Stimulated activated naive CD4-positive, alpha-beta T cell (primary cell): ENCODE measurements around the gene DNAH11.
A peak's percentile ranks its signal among the peaks of the same experiment; 100 is the strongest.
"Not testable (repeated sequence)": the region's sequence is repeated elsewhere in the genome, so short reads cannot be mapped to it uniquely, and the experiment has no call there.

Experiments used
- DNase-seq, 6 experiments: peaks; one replicate each; lab custom pipeline; 2025; lab: John Stamatoyannopoulos, UW

Gene DNAH11

GRCh38 chr7:21777921-21778320 is 235.1 kb downstream of the DNAH11 start:
- DNase-seq, result no peak

DNA sequence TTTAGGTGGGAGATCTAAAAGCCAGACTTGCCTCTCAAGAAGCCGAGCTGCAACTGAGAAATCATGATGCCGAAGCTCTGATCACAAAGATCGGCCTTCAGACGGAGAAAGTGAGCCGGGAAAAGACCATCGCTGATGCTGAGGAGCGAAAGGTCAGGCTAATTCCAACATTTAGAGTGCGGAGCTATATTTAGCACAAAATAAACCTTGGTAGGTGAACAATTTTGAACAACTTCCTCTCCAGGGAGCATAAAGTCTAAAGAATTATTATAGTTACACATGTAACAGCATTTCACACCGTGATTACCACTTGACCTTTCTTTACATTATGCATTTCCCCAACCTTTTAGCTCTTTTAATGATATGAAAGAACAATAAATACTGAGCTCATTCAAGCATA is 236.1 kb downstream of the DNAH11 start:
- DNase-seq, result no peak

GRCh38 chr7:21782996-21783395 is 240.2 kb downstream of the DNAH11 start:
- DNase-seq, result no peak

- no peak for DNase-seq
Observed at GRCh38 chr7:21784989-21785388, 242.2 kb downstream of the DNAH11 start.

- no peak for DNase-seq
Observed at GRCh38 chr7:21805791-21806190, 263.0 kb downstream of the DNAH11 start.

- DNase-seq, result no peak
Observed at GRCh38 chr7:21806388-21806787, 263.5 kb downstream of the DNAH11 start.

DNA sequence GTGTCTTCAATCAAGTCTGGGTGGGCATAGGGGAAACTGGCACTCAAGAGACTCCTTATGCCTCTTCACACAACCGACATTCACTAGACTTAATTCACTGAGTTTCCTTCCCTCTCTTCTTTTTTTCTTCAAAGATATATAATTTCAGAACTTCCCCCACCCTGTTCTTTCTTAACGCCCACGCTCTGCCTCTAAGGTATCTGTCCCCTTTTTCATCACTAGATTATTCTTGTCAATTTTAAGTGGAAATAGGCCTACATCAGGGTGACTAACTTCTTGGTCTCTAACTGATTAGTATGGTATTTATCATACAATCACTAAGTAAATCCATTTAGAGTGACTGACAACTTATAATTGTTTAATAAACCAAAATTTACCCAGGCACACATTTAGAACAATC is 276.2 kb downstream of the DNAH11 start:
- DNase-seq, result no peak

- no peak for DNase-seq
Observed at GRCh38 chr7:21828841-21829240, 286.0 kb downstream of the DNAH11 start.

DNA sequence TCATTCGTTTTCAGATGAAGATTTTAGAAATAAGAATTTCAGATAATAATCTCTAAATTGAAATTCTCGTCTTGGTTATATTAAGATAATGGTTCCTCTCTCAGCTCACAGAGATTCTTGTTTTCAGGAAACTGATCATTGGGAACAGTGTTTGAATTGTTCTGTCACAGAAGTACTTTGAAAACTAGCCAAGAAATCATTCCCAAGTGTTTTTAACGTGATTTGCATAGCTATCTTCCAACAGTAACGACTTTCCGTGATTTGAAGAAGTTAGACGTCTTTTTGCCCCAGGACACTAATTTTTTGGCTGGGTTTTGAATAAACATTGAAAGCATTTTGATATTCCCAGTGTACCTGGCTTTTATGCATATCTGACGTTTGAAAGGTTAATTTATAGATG is 286.9 kb downstream of the DNAH11 start:
- DNase-seq, result no peak

DNA sequence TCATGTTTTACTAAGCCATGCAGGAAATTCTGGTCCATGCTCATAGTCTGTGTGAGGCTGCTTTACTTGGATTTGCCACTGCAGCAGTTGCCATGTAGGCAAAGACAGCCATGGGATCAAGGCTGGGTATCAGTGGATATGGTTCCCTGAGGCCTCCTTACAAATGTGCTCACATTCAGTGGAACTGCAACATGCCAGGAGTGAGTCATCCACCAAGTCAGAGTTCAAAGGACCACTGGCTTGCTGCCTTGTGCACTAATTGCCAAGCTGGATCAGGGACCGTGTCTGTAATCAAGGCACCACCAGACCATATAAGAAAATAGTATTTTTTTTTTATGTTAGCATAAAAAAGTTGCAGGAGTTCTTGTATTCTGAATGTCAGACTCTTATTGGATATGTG is 301.9 kb downstream of the DNAH11 start:
- no peak for DNase-seq

DNA sequence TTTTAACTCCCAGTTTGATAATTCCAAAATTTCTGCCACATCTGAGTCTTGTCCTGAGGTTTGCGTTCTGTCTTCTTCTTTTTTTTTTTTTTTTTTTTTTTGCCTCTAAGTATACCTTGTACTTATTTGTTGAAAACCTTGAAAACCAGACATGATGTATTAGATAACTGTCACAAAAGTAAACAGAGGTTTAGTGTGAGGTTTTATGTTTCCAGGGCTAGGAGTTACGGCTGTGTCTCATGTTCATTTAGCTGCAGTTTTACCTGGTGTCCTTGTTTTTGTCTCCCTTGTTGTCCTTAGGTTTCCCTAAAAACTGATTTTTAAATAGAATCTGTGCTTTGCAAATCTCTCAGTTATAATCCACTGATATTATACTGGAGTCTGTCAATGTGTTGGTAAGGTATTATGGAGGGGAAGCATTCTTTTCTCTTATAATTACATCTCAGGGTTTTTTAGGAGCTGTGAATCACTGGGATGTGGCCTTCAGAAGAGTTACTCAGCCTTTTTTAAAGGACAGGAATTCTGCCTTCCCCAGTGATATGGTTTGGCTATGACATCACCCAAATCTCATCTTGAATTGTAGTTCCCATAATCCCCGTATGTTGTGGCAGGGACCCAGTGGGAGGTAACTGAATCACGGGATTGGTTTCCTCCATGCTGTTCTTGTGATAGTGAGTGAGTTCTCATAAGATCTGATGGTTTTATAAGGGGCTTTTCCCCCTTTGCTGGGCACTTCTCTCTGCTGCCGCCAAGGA is 307.9 kb downstream of the DNAH11 start:
- no peak for DNase-seq

- peak in 3 of 6 experiments; percentile 34 to 66 (median 44) for DNase-seq
Observed at GRCh38 chr7:21851559-21851967, 308.7 kb downstream of the DNAH11 start.

DNA sequence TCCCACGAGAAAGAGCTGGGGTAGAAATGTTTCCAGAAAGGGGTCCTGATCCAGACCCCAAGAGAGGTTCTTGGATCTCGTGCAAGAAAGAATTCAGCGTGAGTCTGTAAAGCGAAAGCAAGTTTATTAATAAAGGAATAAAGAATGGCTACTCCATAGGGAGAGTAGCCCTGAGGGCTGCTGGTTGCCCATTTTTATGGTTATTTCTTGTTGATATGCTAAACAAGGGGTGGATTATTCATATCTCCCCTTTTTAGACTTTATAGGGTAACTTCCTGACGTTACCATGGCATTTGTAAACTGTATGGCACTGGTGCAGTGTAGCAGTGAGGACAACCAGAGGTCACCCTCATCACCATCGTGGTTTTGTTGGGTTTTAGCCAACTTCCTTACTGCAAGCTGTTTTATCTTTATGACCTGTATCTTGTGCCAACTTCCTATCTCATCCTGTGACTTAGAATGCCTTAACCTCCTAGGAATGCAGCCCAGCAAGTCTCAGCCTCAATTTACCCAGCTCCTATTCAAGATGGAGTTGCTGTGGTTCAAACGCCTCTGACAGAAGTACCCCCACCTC is 322.9 kb downstream of the DNAH11 start:
- not testable (repeated sequence) for DNase-seq

DNA sequence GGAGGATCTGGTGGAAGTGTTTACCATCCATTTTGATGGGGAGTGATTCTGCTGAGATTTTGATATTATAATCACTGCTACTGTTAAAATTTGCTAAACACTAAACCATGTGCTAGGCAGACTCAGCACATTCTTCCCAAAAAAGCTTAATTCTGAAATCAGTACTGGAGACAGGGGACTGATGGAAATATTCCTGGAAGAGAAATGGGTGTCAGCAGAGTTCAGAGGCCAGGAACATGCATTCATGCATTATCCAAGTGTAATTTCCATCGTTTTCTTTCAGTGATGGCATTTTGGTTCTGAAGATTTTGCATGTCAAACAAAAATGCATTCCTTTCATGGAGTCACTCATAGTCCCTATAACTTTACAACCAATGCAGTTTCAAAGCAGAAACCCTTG is 323.9 kb downstream of the DNAH11 start:
- DNase-seq, result no peak

- no peak for DNase-seq
Observed at GRCh38 chr7:21867226-21867625, 324.4 kb downstream of the DNAH11 start.

GRCh38 chr7:21867816-21868575 is 325.2 kb downstream of the DNAH11 start:
- no peak for DNase-seq

DNA sequence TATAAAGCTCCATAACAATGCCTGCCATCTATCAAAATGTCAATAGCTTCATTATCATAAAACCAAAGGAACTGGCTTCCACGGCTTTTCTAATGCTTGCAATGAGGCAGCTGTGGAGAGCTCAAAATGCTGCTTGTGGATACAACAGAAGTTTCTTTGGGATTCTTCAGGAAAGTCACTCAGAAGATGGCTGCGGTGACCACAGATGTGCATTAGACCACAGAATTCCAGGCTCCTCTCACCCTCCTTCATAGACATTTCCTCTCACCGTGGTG is 325.7 kb downstream of the DNAH11 start:
- no peak for DNase-seq

DNA sequence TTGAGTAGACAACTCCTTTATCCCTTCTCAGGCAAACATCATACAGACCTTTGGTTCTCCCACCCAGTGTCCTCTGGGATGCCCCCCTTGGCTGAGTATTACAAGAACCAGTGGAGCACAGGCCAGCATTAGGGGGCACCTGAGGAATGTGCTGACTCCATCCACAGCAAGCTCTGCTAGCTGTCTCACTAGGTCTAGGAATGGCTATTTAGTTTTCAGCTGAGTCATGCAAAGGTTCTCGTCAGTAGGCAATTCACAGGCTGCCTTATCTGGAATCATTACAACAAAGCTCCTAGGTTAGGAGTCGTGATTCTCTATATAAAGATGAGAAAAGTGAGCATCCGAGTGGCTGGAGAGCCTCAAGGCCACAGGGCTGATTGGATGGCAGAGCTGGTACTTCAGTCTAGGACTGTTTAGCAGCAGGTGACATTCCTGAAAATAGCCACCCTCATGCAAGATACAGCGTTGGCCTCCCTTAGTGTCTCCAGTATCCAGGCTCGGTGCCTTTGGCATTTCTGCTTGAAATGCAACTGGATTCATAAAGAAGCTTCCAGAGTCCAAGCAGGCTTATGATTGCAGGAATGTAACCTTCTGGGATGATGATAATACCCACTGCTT is 327.1 kb downstream of the DNAH11 start:
- DNase-seq, result no peak

- DNase-seq, result no peak
Observed at GRCh38 chr7:21883069-21883468, 340.2 kb downstream of the DNAH11 start.

GRCh38 chr7:21883501-21883900 is 340.7 kb downstream of the DNAH11 start:
- not testable (repeated sequence) for DNase-seq

GRCh38 chr7:21884496-21884895 is 341.7 kb downstream of the DNAH11 start:
- no peak for DNase-seq

DNA sequence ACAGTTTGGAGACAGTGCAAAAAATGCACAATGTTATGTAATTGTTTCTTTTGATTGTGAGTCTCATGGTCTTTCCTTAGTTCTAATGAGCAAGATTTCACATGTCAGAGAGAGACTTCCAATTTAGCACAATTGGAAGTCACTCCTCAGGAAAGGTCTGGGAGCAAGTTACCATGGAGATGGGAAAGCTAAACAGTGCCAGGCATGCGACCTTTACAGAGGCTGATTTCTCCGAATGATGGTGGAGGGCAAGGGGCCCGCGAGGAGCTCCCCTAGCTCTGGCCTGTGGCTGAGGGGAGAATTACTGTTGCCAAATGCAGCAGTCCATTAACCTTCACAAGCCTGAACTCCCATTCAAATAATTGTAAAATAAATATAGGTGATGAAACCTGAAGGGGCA is 343.6 kb downstream of the DNAH11 start:
- no peak for DNase-seq

GRCh38 chr7:21887353-21887752 is 344.5 kb downstream of the DNAH11 start:
- no peak for DNase-seq
